ENCODE measurements around the gene PSME3.

DNA sequence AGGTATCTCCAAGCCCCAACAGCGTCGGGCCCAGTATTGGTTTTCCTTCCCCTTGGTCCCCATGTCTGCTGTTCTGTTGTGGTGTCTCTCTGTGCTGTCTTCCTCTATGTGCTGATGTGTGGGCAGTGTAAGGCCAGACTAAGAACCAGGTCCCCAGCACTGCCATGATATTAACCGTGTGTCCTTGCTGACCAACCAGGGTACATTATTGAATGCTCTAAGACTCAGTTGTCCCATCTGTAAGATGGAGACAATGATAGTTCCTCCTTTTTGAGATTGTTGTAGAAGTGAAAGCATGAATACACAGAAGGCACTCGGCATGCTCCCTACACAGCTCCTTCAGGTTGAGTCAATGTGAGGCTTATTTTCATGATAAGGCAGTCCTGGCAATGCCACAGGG is 38.5 kb downstream of the PSME3 start:
- TF ChIP-seq, protein P1, sequence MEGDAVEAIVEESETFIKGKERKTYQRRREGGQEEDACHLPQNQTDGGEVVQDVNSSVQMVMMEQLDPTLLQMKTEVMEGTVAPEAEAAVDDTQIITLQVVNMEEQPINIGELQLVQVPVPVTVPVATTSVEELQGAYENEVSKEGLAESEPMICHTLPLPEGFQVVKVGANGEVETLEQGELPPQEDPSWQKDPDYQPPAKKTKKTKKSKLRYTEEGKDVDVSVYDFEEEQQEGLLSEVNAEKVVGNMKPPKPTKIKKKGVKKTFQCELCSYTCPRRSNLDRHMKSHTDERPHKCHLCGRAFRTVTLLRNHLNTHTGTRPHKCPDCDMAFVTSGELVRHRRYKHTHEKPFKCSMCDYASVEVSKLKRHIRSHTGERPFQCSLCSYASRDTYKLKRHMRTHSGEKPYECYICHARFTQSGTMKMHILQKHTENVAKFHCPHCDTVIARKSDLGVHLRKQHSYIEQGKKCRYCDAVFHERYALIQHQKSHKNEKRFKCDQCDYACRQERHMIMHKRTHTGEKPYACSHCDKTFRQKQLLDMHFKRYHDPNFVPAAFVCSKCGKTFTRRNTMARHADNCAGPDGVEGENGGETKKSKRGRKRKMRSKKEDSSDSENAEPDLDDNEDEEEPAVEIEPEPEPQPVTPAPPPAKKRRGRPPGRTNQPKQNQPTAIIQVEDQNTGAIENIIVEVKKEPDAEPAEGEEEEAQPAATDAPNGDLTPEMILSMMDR (conservative IDR thresholded peaks at IDR 0.05; ENCODE audit: low read depth, low read length), result no peak
- no peak for TF ChIP-seq EZH2phosphoT487 (IDR thresholded peaks at IDR 0.05; ENCODE audit: borderline replicate concordance, low read length)
